GM18511 (cell line): ENCODE data around the gene PIM3.
"Not testable (repeated sequence)": the region's sequence is repeated elsewhere in the genome, so short reads cannot be mapped to it uniquely, and the experiment has no call there.

ENCODE experiments used
- ATAC-seq: cut with Tn5 transposase; IDR thresholded peaks from one replicate; pipeline ENCODE4 v1.9.1; 2021; ENCODE audit warnings: mild to moderate bottlenecking, moderate library complexity; ENCODE audit not compliant: unreplicated experiment

PIM3 gene

DNA sequence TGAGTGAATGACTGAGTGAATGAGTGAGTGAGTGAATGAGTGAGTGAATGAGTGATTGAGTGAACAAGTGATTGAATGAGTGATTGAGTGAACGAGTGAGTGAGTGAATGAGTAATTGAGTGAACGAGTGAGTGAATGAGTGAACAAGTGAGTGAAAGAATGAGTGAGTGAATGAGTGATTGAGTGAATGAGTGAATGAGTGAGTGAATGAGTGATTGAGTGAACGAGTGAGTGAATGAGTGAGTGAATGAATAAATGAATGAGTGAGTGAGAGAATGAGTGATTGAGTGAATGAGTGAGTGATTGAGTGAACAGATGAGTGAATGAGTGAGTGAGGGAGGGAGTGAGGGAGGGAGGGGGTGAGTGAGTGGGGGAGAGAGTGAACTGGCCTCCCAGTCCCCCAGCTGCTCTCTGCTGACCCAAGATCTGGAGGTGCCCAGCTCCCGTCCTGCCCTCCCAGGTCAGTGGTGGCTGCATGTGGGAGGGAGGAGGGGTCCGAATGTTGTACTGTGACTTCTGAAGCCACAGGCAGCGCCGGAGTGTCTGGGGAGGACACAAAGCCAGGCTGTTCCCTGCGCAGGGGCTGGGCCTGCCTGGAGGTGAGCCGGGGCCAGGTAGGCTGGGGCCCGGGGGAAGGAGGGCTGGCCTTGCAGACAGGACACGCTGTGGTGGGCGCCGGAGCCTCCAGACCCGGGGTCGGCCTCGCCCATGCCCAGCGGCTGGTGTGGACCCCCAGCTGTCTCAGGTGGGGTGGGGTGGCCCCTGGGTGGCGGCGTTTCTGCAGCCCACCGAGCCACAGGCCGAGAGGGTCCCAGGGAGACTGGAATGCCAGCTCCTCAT lies 17.8 kb upstream of the PIM3 start:
- no peak for ATAC-seq

DNA sequence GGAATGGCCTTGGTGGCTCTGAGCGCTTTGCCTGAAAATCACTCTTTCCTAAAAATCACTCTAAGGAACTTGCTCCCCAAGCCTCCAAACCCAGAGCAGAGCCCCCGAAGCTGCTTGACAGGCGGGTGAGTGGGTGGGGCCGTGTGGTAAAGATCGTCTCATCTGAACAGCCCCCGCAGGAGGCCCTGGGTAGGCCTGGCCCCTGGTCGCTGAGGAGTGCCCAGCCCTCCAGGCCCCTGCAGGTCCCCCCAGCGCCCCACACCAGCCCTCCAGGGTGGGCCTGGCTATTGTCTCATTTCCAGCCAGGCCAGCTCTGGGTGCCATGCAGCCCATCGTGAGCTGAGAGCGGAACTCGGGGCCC lies 17.2 kb upstream of the PIM3 start:
- ATAC-seq = no peak

DNA sequence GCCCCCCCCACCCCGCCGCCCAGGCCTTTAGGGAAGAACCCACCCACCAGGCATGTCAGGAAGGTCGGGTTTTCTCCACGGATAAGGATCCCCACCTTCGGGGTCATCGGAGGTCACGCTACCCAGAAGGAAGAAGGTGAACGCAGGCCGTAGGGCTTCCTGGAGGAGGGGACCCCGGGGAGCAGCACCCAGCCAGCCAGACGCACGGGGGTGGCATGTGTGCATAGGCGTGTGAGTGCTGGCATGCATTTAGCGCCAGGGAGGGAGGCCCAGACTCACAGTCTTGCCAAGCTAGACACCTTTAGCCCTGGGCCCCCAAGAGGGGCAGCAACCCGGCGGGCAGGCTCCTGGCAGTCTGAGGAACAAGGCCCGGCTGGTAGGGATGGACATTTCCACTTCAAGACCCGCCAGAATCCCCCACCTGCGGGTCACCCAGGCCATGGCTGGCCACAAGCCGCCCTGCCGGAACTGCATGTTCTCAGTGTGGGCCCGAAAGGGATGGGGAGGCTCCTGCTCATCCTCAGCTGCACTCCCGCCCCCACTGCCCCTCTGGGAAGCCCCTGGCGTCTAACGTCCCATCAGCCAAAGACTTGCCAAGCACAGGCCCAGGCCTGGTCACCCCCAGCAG lies 16.7 kb upstream of the PIM3 start:
- no peak for ATAC-seq

DNA sequence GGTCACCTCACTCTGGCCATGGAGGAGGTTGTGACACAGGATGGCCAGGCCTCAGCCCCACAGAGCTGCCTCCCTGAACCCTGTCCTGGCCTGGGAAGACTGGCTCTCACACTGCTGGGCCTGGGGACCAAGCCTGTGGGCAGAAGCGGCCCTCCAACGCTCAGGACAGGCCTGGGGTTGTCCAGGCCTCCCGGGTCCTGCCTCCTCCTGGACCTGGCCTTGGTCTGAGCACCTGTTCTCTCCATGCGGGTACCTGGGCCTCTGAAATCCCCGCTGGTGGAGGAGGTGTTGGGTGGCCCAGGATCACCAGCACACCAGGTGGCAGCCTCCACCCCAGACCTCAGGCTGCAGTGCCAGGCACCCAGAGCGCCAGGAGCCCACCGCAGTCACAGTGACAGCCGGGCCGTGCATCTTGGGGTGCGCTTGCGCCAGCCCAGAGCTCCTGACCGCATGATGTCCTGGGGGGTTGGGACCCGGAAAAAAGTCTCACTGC lies 16.1 kb upstream of the PIM3 start:
- ATAC-seq = no peak

DNA sequence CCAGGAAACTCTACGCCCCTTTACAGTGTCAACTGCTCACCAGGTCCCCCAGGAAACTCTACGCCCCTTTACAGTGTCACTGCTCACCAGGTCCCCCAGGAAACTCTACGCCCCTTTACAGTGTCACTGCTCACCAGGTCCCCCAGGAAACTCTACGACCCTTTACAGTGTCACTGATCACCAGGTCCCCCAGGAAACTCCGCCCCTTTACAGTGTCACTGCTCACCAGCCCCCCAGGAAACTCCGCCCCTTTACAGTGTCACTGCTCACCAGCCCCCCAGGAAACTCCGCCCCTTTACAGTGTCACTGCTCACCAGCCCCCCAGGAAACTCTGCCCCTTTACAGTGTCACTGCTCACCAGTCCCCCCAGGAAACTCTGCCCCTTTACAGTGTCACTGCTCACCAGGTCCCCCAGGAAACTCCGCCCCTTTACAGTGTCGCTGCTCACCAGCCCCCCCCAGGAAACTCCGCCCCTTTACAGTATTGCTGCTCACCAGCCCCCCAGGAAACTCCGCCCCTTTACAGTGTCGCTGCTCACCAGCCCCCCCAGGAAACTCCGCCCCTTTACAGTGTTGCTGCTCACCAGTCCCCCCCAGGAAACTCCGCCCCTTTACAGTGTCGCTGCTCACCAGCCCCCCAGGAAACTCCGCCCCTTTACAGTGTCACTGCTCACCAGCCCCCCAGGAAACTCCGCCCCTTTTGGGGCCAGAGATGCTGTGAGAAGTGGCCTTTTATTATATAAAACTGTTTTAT lies 15.4 kb upstream of the PIM3 start:
- ATAC-seq = not testable (repeated sequence)

DNA sequence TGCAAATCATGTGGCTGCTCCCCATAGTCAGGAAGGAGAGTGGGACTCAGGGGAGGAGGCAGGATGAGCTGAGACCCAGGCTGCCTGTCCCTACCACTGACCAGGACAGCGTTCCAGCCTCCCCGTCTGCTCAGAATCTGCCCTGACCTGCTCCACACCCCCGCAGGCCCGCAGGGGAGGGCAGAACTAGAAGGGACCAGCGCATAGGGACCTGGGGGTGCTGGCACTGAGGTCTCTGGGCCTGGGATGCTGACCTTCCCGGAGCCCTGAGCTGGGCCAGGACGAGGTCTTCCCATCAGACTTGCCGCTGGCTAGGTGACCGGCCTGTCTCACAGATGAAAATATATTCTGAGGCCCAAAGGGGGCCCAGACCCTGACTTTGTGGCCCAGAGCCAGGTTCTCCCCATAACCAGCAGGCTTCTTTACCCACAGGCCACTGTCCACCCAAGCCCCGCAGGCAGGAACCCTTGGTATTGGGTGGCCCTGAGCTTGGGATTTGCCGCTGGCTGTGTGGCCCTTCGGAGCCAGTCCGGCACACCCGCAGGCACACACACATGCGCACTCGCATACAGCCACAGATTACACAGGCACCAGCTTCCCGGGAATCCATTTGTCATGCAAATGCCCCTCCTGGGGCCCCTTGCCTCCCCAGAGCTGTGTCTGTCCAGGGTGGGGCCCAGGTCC lies 13.8 kb upstream of the PIM3 start:
- ATAC-seq = no peak

DNA sequence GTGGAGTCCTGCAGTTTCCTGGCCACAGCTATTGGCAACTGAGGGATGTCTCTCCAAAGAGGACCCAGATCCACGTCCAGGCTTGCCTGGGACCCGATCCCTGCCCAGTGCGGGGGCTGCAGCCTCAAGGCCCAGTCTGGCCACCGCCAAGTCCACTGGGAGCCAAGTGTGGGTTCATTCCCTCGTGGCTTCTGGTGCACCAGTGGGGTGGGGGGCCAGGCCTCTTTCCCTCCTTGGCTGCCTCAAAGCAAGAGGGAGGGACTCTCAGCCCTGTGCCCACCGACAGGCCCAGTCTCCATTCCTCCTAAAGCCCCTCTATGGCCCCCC lies 13.3 kb upstream of the PIM3 start:
- ATAC-seq = no peak

DNA sequence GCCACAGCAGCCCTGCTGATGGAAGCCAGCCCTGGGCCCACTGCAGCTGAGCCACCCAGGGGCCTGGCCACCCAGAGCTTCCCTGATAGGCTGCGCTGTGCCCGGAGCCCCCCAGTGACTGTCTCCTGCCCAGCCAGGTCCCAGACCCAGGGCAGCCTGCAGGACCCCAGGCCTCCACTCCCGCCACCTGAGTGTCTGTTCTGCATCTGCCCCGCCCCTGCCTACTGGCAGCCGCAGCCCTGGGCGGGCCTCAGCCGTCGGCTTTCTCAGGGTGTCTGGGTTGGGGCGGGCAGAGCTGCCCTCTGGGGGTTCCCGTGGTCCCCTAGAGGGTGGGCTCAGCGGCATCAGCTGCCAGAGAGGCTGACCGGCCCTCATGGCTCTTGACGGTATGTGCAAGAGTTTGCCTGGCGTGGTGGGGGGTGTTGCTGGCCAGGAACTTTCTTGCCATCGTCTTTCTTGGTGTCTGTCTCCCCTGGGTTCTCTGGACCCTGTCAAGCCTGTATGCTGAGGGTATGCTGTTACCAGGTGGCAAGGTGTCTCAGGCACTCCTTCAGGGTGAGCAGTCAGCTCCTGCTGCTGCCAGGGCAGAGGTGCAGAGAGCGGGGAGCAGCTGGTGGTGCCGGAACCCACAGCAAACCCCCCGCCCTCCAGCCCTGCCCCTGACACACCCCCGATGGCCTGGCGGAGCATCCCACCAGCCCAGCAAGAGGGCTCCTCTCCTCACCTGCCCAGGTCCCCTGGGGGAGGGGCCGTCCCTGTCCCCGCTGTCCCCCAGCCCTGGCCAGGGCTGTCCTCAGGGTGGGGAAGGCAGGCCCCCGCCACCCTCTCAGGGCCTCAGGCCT lies 12.2 kb upstream of the PIM3 start:
- no peak for ATAC-seq

DNA sequence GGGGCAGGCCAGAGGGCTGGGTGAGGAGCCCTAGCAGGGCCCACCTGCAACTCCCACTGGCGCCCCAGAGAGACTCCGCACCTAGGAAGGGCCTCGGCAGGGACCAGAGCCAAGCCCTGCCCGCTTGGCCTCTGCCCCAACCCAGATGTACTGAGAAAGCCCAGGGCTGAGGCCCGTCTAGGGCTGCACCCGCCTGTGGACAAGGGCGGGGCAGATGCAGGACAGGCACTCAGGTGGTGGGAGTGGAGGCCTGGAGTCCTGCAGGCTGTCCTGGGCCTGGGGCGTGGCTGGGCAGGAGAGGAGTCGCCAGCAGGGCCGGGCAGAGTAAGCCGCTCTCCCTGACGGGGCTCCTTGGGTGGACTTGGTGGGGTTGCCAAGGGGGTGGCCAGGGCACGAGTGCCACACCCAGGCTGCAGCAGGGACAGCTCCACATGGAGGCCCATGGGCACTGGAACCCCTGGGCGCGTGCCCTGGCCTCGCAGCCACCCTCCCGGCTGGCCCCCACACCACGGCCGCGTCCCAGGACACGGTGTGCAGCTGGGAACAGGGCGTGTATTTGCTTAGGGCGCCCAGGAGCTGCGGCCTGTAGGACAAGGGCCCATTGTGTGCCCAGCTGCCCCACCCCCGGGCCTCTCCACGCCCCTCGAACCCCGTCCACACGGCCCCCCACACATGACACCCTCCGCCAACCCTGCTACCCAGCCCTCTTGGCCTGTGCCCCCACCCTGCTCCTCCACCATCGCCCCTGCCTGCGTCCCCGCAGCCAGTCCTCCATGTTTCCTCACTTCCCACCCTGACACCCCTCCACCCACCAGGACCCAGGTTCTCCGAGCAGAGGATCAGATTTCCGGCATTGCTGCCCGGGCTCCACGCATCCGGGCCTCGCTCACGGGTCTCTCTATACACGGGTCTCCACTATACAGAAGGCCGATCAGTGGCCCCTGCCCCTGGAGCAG lies 11.3 kb upstream of the PIM3 start:
- no peak for ATAC-seq

DNA sequence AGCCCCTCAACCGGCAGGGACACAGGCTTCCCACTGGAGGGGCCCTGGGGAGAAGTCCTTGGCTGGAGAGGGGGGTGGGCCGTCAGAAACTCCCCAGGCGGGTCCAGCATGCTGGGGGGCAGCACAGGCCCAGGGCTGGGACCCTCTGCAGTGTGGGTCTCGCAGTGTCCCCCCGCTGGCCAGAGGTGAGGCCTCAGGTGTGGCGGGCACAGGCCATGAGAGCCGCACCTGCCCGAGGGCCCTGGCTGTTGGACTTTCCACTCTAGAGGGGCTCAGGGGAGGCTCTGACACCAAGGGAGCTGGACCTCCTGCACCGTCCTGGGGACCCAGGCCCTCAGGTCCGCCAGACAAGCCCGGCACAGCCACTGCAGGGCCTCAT lies 10.7 kb upstream of the PIM3 start:
- no peak for ATAC-seq

DNA sequence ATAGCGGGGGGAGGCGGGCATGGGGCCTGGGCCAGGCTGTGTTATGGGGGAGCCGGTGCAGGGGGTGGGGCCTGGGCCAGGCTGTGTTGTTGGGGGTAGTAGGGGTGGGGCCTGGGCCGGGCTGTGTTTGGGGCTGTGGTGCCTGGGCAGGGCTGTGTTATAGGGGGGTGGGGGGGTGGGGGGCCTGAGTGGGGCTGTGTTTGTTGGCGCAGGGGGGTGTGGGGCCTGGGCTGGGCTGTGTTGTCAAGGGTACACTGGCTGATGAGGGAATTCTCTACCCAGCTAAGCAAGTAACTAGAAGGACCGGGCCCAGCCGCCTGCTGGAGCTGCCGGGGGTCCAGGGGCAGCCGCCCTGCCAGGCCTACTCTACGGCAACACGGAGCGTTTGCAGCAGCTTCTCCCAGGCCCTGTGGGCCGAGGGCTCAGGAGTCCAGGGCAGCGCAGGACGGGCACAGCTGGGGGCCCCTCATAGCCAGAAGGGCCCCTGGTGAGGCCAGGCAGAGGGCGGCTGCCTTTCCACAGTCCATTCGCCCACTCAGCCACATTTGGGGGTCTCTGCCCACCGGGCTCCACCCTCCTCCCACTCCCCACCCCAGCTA lies 10.1 kb upstream of the PIM3 start:
- ATAC-seq = no peak

DNA sequence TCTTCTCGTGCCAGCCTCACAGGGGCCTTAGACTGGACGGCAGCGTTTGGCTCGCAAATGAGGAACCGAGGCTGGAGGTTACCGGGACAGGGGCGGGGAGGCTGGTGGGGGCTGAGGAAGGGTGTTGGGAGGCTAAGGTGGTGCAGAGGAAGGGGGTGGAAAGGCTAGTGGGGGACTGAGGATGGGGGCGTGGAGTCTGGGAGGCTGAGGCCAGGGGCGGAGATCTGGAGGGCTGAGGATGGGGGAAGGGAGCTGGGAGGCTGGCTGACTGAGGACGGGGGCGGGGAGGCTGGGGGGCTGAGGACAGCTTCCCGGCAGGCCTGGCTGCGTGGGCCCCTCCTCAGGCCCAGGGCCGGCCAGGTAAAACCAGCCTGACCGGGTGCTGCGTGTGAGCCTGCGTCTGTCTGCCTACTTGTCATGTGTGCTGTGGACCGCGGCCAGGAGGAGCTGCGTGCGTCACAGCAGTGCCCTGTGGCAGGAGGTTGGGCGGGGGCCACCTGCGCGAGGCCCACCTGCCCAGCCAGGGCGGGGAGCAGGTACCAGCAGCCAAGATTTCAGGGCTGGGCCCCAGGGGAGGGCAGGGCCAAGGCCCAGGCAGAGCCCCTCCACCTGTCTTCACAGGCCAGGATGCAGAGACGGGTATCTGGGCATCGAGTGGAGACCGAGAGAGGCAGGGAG lies 9.4 kb upstream of the PIM3 start:
- ATAC-seq = no peak

DNA sequence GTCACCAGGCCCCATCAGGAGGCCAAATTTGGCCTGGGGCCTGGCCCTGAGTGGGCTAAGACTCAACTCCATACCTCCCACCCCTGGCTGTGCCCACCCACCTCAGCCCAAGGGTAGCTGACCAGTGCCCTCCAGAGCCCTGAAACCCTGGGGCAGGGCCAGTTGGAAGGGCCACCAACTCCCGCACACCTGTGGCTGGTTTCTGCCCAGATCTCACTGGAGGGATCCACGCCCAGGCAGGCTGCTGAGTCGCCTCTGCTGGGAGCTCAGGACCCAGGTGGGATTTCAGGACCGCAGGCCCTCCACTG lies 8.9 kb upstream of the PIM3 start:
- ATAC-seq = no peak

DNA sequence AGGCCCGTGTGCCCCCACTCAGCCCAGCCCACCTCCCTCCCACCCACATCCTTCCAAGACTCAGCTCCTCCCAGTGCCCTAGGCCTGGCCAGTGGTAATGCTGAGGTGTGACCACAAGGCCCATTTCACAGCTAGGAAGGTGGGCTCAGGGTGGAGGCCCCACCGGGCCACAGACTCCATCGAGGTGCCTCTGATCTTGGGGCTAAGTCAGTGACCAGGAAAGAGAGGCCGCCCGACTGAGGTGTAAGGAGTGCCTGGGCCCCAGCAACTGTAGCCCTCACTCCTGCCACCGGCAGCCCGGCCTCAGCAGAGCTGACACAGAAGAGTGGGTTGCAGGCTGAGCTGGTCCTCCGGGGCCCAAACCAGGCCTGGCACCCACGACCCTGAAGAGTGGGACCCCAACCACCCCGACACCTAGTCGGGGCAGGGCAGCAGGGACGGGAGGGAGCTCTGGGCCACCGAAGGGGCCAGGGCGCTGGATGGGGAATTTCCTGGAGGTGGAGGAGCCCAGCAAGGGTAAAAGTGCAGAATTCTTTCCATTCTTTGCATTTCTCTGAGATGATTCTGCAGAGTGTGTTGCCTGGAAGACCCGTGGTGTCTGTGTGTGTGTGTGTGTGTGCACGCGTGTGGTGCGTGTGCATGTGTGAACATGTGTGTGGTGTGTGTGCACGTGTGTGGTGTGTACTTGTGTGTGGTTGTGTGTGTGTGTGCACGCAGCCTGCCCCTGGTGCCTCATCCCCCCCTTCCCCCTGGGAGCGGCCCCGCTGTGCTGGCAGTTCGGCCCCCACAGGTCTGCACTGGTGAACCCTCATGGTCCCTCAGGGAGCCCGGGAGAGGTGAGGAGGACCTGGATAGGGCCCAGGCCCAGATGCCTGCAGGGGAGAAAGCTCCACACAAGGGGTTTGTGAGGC lies 8.3 kb upstream of the PIM3 start:
- no peak for ATAC-seq

DNA sequence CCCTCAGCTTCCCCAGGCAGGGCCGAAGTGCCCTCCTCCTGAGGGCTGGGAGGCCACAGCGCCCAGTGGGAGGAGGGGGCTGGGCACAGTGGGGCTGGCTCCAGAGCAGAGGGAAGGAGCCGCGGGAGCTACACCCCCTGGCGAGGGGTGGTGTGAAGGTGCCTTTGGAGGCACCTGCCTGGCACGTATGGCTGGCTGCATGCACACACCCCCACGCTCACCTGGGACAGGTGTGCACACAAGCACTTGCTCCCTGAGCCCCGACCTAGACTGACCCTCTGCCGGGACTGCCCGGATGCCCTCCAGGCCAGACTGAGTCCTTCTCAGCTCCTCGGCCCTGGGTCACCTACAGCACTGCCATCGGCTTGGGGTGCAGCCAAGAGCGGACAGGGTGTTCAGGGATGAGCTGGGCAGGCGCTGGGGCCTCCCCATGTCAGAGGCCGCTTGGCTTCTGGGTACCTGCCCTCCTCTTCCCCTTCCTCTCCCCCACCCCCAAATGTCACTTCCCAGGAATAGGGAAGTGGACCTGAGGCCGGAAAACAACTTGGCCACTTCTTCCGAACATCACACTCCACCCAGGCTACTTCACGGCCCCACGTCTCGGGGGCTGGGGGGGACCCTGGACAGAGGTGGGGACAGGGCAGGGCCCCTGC lies 7.4 kb upstream of the PIM3 start:
- no peak for ATAC-seq

DNA sequence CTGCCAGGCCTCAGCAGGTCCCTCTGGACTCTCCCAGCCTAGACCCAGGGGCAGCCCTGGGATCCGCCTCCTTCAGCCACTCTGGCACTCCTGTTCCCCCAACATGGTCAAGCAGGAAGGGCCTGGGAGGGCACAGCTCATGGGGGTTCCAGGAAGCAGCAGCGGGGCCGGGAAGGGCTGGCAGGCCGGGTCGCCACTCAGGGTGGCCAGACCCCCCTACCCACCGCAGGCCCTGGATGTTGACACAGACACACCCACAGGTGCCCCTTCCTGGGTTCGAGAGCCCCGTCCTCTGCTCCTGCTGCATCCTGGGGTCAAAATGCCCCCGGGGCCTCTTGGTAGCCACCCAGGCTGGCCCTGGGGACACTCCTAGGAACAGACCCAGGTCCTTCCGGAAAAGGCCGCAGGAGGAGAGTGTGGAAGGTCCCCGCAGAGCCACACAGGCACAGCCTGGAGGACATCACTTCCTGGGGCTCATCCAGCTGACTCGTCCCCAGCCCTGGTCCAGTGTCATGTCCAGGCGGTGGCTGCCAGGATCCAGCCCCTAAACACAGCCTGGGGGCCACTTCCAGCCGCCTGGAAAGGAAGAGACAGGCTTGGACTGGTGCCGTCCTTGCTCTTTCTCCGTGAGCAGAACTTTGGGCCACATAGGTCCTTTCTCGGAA lies 6.8 kb upstream of the PIM3 start:
- ATAC-seq = no peak

DNA sequence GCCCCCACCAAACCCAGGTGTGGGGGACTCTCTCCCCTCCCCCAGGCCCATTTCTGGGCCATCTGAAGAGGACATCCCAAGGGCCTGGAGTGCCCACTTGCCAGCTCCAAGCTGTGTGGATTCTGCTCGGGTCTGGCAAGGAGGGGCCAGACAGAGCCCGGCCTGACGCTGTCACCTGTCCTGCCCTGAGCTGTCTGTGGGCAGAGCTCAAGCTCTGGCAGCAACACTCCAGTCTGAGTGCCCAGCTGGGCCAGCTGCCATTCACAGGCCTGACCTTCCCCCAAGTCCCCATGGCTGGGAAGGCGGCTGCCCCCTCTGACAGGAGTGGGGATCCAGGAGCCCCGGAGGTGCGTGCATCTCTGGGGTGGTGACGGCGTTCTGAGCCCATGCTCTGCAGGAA lies 6.2 kb upstream of the PIM3 start:
- ATAC-seq = no peak
